ENCODE data around the gene LBHD2. TPM values are rescaled to one million over a fixed set of nuclear protein-coding genes. Genes with fewer than 3 reads are reported as not detected.

Gene LBHD2
- total and polyA plus RNA-seq, 2 experiments from 2014 or later, result not detected

- TF ChIP-seq REST (IDR thresholded peaks at IDR 0.05; ENCODE audit: unreplicated experiment) (peak; percentile 23), STAT1 (IDR thresholded peaks at IDR 0.05; ENCODE audit: unreplicated experiment) (no peak), ZNF331 (CRISPR knock-in tag; IDR thresholded peaks at IDR 0.05; ENCODE audit: low read depth) (no peak)
Observed at GRCh38 chr14:103126873-103127304, 42.9 kb downstream of the LBHD2 start (continued).

GRCh38 chr14:103127356-103127755, 43.3 kb downstream of the LBHD2 start:
- no peaks in the 10 kb centered on the region for H3K79me2 ChIP-seq (replicated peaks; ENCODE audit: insufficient read depth)
- peak overlapping the region; percentile 47 for H3K4me3 ChIP-seq
- no peaks in the 10 kb centered on the region for H3K9me2 ChIP-seq (ENCODE audit: insufficient read depth)
- TF ChIP-seq ZNF462 (CRISPR knock-in tag; IDR thresholded peaks at IDR 0.05) (no peak), REST (IDR thresholded peaks at IDR 0.05; ENCODE audit: unreplicated experiment) (peak; percentile 1)
- peaks cover 11% of the 10 kb centered on the region for H3K4me1 Mint-ChIP-seq
- ATAC-seq (peak; percentile 1; the same call in 2 of the 3 replicates), DNase-seq (ENCODE audit: low spot score) (no peak)
- peaks cover 50% of the 10 kb centered on the region for H3K27me3 Mint-ChIP-seq (ENCODE audit: insufficient read depth, low read depth, poor library complexity)
- H4K20me1 ChIP-seq (replicated peaks; ENCODE audit: insufficient read depth), result peaks cover 9% of the 10 kb centered on the region
- H3K9me3 Mint-ChIP-seq, result no peaks in the 10 kb centered on the region; the same call in 2 of the 3 replicates
- H3K4me3 Mint-ChIP-seq, result no peak overlapping the region
- H3K36me3 Mint-ChIP-seq (ENCODE audit: low read depth), result peaks cover 2% of the 10 kb centered on the region; the same call in 1 of the 3 replicates
- H3K27me3 ChIP-seq (ENCODE audit: insufficient read depth), result peaks cover 57% of the 10 kb centered on the region
- H3K27ac Mint-ChIP-seq, result no peak overlapping the region
- no peak overlapping the region for H3K27ac ChIP-seq (ENCODE audit: low read depth)
- no peaks in the 10 kb centered on the region for H3K36me3 ChIP-seq (ENCODE audit: insufficient read depth)
- peak overlapping the region; percentile 67; the same call in 1 of the 2 replicates for H3K4me2 ChIP-seq
- 0 out of 2 replicates have a peak, but pooled peaks cover 5% of the 10 kb centered on the region for H3F3A ChIP-seq (replicated peaks; ENCODE audit: low read depth)
- H3K4me1 ChIP-seq (ENCODE audit: insufficient read depth), result peaks cover 3% of the 10 kb centered on the region; the same call in 1 of the 2 replicates
- H2AFZ ChIP-seq, result peak overlapping the region; percentile 76; the same call in 1 of the 2 replicates

Measured in GM23338 (cell line).